Kidney (tissue), 14 donors: ENCODE results near the gene REEP6. TPM values are rescaled to one million over a fixed set of nuclear protein-coding genes. Genes with fewer than 3 reads are reported as not detected.
A peak's percentile ranks its signal among the peaks of the same experiment; 100 is the strongest.

Experiments
- DNase-seq, 5 donors: peaks; one replicate each; pipeline ENCODE4 v3.0.0-alpha.2; 2013 to 2020
- FAIRE-seq: peaks from 2 replicates; lab custom pipeline; 2012; peaks lifted over from hg19 to GRCh38; lab: Jason Lieb, UNC
- H3K27ac ChIP-seq, 2 donors: one replicate each; pipeline ENCODE4 v1.7.0; 2013; ENCODE audit warnings: low read depth in 2 of 2, low read length in 2 of 2, inconsistent platforms in 1 of 2
- H3K27me3 ChIP-seq: one replicate; pipeline ENCODE4 v1.7.1; 2013; ENCODE audit warnings: low read length, inconsistent platforms; ENCODE audit not compliant: control insufficient read depth, insufficient read depth
- H3K36me3 ChIP-seq, 3 donors: one replicate each; pipeline versions ENCODE4 v1.7.0 to v1.7.1; 2013; ENCODE audit warnings: low read length in 3 of 3, control low read depth in 1 of 3, inconsistent platforms in 1 of 3; ENCODE audit not compliant: insufficient read depth in 3 of 3, control insufficient read depth in 2 of 3
- H3K4me1 ChIP-seq, 3 donors: one replicate each; pipeline versions ENCODE4 v1.7.0 to v1.7.1; 2013; ENCODE audit warnings: low read length in 3 of 3, inconsistent platforms in 1 of 3, low read depth in 1 of 3; ENCODE audit not compliant: control insufficient read depth in 2 of 3, insufficient read depth in 2 of 3
- H3K4me3 ChIP-seq, 3 donors: one replicate each; pipeline versions ENCODE4 v1.7.0 to v1.8.1; 2013; ENCODE audit warnings: low read length in 3 of 3, control low read depth in 1 of 3, inconsistent platforms in 1 of 3
- H3K9ac ChIP-seq, 3 donors: one replicate each; pipeline versions ENCODE4 v1.7.0 to v1.7.1; 2013; ENCODE audit warnings: low read length in 3 of 3, control low read depth in 1 of 3, inconsistent platforms in 1 of 3
- H3K9me3 ChIP-seq, 3 donors: one replicate each; pipeline versions ENCODE4 v1.7.0 to v1.7.1; 2013; ENCODE audit warnings: low read length in 3 of 3, control low read depth in 1 of 3, inconsistent platforms in 1 of 3; ENCODE audit not compliant: control insufficient read depth in 2 of 3, insufficient read depth in 1 of 3
- intact Hi-C: fragments of 100-400 bp; cut with DNase I; formaldehyde crosslinking; loops from one replicate; pipeline ENCODE4 v1.11.1; 2022
- polyA plus RNA-seq: library from polyadenylated mRNA; stranded (reverse); fragments of 350-450 nt; fragmentation: Illumina TruSeq; extraction: RNeasy Lipid Tissue Mini Kit (QIAGEN cat#74804); gene quantifications from one replicate; pipeline ENCODE4 v1.2.3, GENCODE V29; 2014; ENCODE audit warnings: low read depth, low replicate concordance; ENCODE audit not compliant: insufficient read depth
- total RNA-seq: library from RNA; stranded (reverse); fragmentation: NEBNext Ultra II Directional; extraction: Animal tissue kit (Norgen Biotek cat#: 25700); gene quantifications from one replicate; pipeline ENCODE4 v1.2.1, GENCODE V29; 2021
- TF ChIP-seq, protein P1 (sequence below): IDR thresholded peaks from 3 replicates; pipeline ENCODE4 v1.5.1; 2012; ENCODE audit warnings: mild to moderate bottlenecking, moderate library complexity, borderline replicate concordance; ENCODE audit not compliant: insufficient read depth; ENCODE audit errors: extremely low read depth
- donor health status: control.
- donor health status: control.
- donor health status: control.
- donor health status: control.
- donor health status: control.
- donor health status: DM: yes; HTN: yes; CAD: no.
- donor health status: Normal renal cell carcinoma (clear cell type).

Gene REEP6
- total and polyA plus RNA-seq, 2 donors from 2014 or later = 9.6 to 60.0 TPM

- Histone ChIP-seq H3K27ac (no peak overlapping the region), H3K27me3 (peaks cover 21% of the 10 kb centered on the region), H3K4me3 (no peak overlapping the region), H3K4me1 (peaks cover 0 to 6% (median 0%) of the 10 kb centered on the region in 3 donors), H3K9ac (no peak overlapping the region), H3K36me3 (no peaks in the 10 kb centered on the region), H3K9me3 (no peaks in the 10 kb centered on the region)
- TF ChIP-seq, protein P1, sequence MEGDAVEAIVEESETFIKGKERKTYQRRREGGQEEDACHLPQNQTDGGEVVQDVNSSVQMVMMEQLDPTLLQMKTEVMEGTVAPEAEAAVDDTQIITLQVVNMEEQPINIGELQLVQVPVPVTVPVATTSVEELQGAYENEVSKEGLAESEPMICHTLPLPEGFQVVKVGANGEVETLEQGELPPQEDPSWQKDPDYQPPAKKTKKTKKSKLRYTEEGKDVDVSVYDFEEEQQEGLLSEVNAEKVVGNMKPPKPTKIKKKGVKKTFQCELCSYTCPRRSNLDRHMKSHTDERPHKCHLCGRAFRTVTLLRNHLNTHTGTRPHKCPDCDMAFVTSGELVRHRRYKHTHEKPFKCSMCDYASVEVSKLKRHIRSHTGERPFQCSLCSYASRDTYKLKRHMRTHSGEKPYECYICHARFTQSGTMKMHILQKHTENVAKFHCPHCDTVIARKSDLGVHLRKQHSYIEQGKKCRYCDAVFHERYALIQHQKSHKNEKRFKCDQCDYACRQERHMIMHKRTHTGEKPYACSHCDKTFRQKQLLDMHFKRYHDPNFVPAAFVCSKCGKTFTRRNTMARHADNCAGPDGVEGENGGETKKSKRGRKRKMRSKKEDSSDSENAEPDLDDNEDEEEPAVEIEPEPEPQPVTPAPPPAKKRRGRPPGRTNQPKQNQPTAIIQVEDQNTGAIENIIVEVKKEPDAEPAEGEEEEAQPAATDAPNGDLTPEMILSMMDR = no peak
- intact Hi-C loops = no loop called here
- DNase-seq (no peak), FAIRE-seq (no peak)
Measured at GRCh38 chr19:1447504-1447903, 43.5 kb upstream of the REEP6 start.

DNA sequence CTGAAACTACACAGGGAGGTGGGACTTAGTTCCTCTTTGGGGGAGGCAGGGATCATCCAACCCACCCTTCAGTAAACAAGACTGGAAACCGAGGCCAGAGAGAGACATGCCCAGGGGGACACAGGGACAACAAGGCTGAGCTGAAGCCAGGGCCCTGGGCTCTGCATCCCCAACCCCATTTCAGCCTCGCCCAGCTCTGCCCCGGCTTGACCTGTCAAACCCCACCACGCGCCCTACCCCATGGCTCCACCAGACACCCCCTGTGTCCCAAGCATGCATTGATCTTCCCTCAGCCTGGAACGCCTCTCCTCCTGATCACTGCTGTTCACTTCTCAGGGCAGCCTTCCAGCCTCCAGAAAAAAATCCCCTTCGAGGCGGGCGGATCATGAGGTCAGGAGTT is 43.0 kb upstream of the REEP6 start:
- H3K4me1 ChIP-seq = peaks cover 0 to 6% (median 0%) of the 10 kb centered on the region in 3 donors
- intact Hi-C loops = no loop called here
- H3K27me3 ChIP-seq = peaks cover 24% of the 10 kb centered on the region
- no peak overlapping the region for H3K9ac ChIP-seq
- no peaks in the 10 kb centered on the region for H3K9me3 ChIP-seq
- FAIRE-seq (no peak), DNase-seq (peak in 1 of 5 donors; percentile 41)
- TF ChIP-seq, protein P1 = no peak
- H3K4me3 ChIP-seq = no peak overlapping the region
- H3K27ac ChIP-seq = no peak overlapping the region
- no peaks in the 10 kb centered on the region for H3K36me3 ChIP-seq

GRCh38 chr19:1449467-1450442 is 41.2 kb upstream of the REEP6 start, which contains the start of gene APC2:
APC2 (plus strand) TSS chr19:1450121; CDS start chr19:1453002, 2,881 bp downstream.
- Histone ChIP-seq H3K4me3 (no peak within 1 kb of the TSS), H3K9ac (no peak within 1 kb of the TSS), H3K4me1 (peaks cover 0 to 6% (median 0%) of the 10 kb centered on the region in 3 donors), H3K36me3 (no peaks in the 10 kb centered on the region), H3K27ac (no peak within 1 kb of the TSS), H3K9me3 (no peaks in the 10 kb centered on the region), H3K27me3 (peaks cover 25% of the 10 kb centered on the region)
- DNase-seq (peak in 2 of 5 donors; percentile 65 to 88), FAIRE-seq (no peak)
- intact Hi-C loops = no loop called here
- TF ChIP-seq, protein P1 = no peak
